Measurements from ENCODE around the gene TFAP2A.
A peak's percentile ranks its signal among the peaks of the same experiment; 100 is the strongest.

The TFAP2A gene

GRCh38 chr6:10412461-10413261 is 2.2 kb downstream of the TFAP2A start:
- DNase-seq, result no peak

GRCh38 chr6:10411971-10412460 is 2.9 kb downstream of the TFAP2A start:
- no peak for DNase-seq

GRCh38 chr6:10411131-10411970 is 3.5 kb downstream of the TFAP2A start:
- no peak for DNase-seq

- no peak for DNase-seq
These were observed 4.4 kb downstream of the TFAP2A start for GRCh38 chr6:10410207-10411050.

GRCh38 chr6:10409731-10410206 is 5.1 kb downstream of the TFAP2A start:
- no peak for DNase-seq

GRCh38 chr6:10409233-10409721 is 5.6 kb downstream of the TFAP2A start:
- no peak for DNase-seq

GRCh38 chr6:10408457-10408856 is 6.4 kb downstream of the TFAP2A start:
- DNase-seq, result no peak

- no peak for DNase-seq
These were observed 7.2 kb downstream of the TFAP2A start for GRCh38 chr6:10407674-10408054.

- no peak for DNase-seq
These were observed 7.7 kb downstream of the TFAP2A start for GRCh38 chr6:10407018-10407673.

GRCh38 chr6:10406556-10406955 is 8.3 kb downstream of the TFAP2A start:
- DNase-seq, result no peak

GRCh38 chr6:10405513-10405900 is 9.4 kb downstream of the TFAP2A start:
- no peak for DNase-seq

GRCh38 chr6:10404799-10405512 is 9.9 kb downstream of the TFAP2A start:
- DNase-seq, result no peak

GRCh38 chr6:10404107-10404798 is 10.6 kb downstream of the TFAP2A start:
- DNase-seq, result peak; percentile 60

GRCh38 chr6:10403385-10404106 is 11.3 kb downstream of the TFAP2A start:
- no peak for DNase-seq

GRCh38 chr6:10402648-10403311 is 12.1 kb downstream of the TFAP2A start:
- DNase-seq, result no peak

- no peak for DNase-seq
These were observed 13.1 kb downstream of the TFAP2A start for GRCh38 chr6:10401632-10402223.

- DNase-seq, result no peak
These were observed 13.8 kb downstream of the TFAP2A start for GRCh38 chr6:10401004-10401536.

- no peak for DNase-seq
These were observed 14.5 kb downstream of the TFAP2A start for GRCh38 chr6:10400330-10400729.

- DNase-seq, result no peak
These were observed 15.4 kb downstream of the TFAP2A start for GRCh38 chr6:10399451-10399850.
